ENCODE measurements around the gene STK11IP. TPM values are rescaled to one million over a fixed set of nuclear protein-coding genes. Genes with fewer than 3 reads are reported as not detected.

Gene STK11IP
- total RNA-seq, 1 experiment from 2014 or later = 40.6 TPM

DNA sequence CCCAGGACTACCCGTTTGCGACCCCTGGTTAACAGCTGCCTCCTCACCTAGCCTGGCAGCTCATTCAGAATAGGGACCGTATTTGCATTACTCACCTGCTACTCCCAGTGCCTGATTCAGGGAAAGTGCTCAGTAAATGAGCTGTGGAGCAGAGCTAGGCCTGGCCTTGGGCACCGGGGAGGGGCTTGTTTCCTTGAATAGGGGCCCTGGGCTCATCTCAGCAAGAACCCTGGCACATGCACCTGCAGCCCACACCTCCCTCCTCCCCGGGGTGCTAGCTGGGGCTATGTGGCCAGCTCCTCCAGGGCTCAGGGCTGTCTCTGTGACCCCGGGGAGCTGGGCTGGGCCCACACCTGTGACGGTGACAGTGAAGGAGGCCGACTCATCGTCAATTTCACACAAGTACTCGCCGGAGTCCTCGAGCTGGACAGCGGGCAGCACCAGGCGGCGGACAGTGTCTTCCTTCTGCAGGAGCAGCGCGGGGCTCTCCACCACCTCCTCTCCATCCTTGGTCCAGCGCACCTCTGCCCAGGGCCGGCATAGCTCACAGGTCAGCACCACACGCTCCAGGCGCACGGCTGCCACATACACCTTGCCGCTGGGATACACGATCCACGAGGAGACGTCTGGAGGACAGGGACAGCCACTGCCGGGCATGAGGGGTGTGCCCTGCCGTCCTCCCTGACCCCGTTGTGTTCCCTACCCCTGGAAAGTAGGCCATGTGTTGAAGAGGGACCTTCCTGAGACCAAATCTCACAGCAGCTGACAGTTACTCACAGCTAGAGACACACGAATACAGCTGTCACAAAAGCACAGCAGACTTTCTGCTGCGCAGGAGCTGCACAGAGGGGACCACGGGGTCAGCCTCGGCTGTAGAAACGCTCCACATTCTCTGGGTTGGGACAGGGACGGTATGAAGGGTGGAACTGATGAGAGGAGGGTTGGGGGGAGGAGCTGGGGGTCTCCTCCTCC, 35.3 kb upstream of the STK11IP start:
- H3K4me2 ChIP-seq = no peak overlapping the region
- DNase-seq = no peak
- CTCF ChIA-PET = interaction anchor here (0.5 to 1.2 kb wide), 3 partner anchors 10 to 48 kb away, joined by 3 to 6 read pairs (median 3); partner anchors contain the start of gene ASIC4

DNA sequence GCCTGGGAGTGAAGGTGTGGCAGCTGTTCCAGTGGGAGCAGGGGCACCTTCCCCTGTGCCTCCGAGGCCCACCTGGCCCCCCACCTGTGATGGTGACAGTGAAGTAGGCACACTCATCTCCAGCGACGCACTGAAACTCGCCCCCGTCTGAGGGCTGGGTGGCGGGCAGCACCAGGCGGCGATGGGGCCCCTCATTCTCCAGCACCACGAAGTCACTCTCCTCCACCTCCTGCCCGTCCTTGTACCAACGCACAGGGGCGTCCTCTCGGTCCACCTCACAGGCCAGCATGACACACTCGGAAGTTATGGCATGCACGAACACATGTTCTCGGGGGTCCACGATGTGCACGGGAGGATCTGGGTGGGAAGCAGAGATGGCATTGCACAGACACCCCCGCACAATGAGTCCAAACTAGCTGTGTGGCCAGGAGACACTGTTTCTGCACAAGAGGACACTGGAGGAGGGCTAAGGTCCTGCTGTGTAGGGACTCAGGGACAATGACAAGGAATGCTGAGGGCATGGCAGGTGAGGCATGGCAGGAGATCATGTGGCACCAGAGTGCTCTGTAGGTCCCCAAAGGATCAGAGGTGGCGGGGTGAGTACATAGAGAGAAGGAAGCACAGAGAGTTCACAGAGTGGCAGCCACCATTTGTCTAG, 34.3 kb upstream of the STK11IP start:
- H2AFZ ChIP-seq = no peak overlapping the region
- H3K27me3 ChIP-seq (ENCODE audit: insufficient read depth, low read depth) = no peaks in the 10 kb centered on the region
- H3K4me3 ChIP-seq = no peak overlapping the region
- no peaks in the 10 kb centered on the region for H3K9me2 ChIP-seq (ENCODE audit: insufficient read depth)
- ChIA-PET CTCF (no interaction called here), POLR2A (ENCODE audit: unreplicated experiment) (no interaction called here)
- TF ChIP-seq, protein P1, sequence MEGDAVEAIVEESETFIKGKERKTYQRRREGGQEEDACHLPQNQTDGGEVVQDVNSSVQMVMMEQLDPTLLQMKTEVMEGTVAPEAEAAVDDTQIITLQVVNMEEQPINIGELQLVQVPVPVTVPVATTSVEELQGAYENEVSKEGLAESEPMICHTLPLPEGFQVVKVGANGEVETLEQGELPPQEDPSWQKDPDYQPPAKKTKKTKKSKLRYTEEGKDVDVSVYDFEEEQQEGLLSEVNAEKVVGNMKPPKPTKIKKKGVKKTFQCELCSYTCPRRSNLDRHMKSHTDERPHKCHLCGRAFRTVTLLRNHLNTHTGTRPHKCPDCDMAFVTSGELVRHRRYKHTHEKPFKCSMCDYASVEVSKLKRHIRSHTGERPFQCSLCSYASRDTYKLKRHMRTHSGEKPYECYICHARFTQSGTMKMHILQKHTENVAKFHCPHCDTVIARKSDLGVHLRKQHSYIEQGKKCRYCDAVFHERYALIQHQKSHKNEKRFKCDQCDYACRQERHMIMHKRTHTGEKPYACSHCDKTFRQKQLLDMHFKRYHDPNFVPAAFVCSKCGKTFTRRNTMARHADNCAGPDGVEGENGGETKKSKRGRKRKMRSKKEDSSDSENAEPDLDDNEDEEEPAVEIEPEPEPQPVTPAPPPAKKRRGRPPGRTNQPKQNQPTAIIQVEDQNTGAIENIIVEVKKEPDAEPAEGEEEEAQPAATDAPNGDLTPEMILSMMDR (conservative IDR thresholded peaks at IDR 0.05) = no peak
- no peak for TF ChIP-seq EZH2 (IDR thresholded peaks at IDR 0.05; ENCODE audit: low read depth)
- H3K27ac ChIP-seq = no peak overlapping the region
- no peaks in the 10 kb centered on the region for H3K36me3 ChIP-seq (ENCODE audit: low read depth)
- H4K20me1 ChIP-seq (ENCODE audit: insufficient read depth) = no peaks in the 10 kb centered on the region
- 0 out of 2 replicates have a peak, but pooled peaks cover 1% of the 10 kb centered on the region for H3F3A ChIP-seq (ENCODE audit: insufficient read depth, low read depth)
- intact Hi-C loops (cut with micrococcal nuclease; ENCODE audit: unreplicated experiment) = no loop called here
- no TSS peak for BruUV-seq (replicated peaks)
- H3K79me2 ChIP-seq (ENCODE audit: low read depth) = no peaks in the 10 kb centered on the region
- no peak for DNase-seq
- H3K4me2 ChIP-seq = no peak overlapping the region
- H3K9me3 ChIP-seq (ENCODE audit: insufficient read depth, low read depth) = no peaks in the 10 kb centered on the region
- H3K4me1 ChIP-seq (replicated peaks; ENCODE audit: insufficient read depth) = peaks cover 3% of the 10 kb centered on the region

More for the DNA sequence above, 35.3 kb upstream of the STK11IP start:
- Histone ChIP-seq H3F3A (ENCODE audit: insufficient read depth, low read depth) (no peaks in the 10 kb centered on the region), H3K4me1 (replicated peaks; ENCODE audit: insufficient read depth) (no peaks in the 10 kb centered on the region), H3K27ac (no peak overlapping the region), H3K79me2 (ENCODE audit: low read depth) (no peaks in the 10 kb centered on the region), H3K4me3 (no peak overlapping the region), H3K9me2 (ENCODE audit: insufficient read depth) (no peaks in the 10 kb centered on the region), H3K27me3 (ENCODE audit: insufficient read depth, low read depth) (no peaks in the 10 kb centered on the region), H2AFZ (no peak overlapping the region), H4K20me1 (ENCODE audit: insufficient read depth) (no peaks in the 10 kb centered on the region), H3K36me3 (ENCODE audit: low read depth) (no peaks in the 10 kb centered on the region), H3K9me3 (ENCODE audit: insufficient read depth, low read depth) (no peaks in the 10 kb centered on the region)
- no peak for TF ChIP-seq EZH2 (IDR thresholded peaks at IDR 0.05; ENCODE audit: low read depth)
- TF ChIP-seq, protein P1 (conservative IDR thresholded peaks at IDR 0.05) = no peak
- BruUV-seq (replicated peaks) = no TSS peak
- POLR2A ChIA-PET (ENCODE audit: unreplicated experiment) = interaction anchor here (0.5 kb wide), 1 partner anchor 35 kb away, joined by 3 read pairs; no protein-coding TSS in a partner anchor
- intact Hi-C loops (cut with micrococcal nuclease; ENCODE audit: unreplicated experiment) = no loop called here

DNA sequence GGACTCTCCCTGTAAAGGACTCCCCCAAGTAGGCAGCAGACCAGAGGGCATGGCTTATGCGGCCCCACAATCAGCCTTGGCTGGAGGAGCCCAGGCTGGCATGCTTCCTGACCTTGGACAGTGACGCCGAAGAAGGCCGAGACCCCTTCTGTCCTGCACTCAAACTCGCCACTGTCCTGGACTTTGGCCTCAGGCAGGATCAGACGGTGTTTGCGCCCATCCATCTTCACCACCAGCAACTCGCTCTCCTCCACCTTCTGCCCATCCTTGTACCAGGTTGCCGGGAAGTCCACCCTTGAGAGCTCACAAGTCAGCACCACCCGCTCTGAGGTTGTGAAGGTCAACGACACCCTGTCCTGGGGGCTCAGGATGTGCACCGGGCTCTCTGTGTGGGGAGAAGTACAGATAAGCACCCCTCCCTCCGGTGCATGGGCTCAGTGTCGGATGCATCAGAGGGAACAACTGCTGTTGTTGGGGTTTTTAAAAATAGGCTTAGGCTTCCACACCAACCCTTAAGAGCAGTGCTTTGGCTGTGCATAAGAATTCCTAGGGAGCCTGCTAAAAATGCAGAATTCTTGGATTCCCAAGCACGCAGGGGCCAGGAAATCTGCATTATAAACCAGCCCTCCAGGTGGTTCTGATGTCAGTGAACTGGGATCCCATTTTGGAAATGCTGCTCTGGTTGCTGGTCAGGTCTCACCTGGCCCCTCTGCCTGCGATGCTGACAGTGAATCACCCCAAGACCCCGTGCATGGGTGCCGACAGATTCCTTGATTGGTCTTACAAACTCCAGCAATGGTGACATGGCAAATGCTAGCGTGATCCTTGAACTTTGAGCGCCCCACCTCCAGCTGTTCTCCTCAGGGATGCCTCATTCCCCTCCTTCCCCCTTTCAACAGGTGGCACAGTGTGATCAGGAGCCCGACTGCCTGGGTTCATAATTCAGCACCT, 32.3 kb upstream of the STK11IP start:
- POLR2A ChIA-PET (ENCODE audit: unreplicated experiment) = no interaction called here
- Histone ChIP-seq H3F3A (ENCODE audit: insufficient read depth, low read depth) (peaks cover 13% of the 10 kb centered on the region), H3K36me3 (ENCODE audit: low read depth) (no peaks in the 10 kb centered on the region), H4K20me1 (ENCODE audit: insufficient read depth) (no peaks in the 10 kb centered on the region), H3K4me1 (replicated peaks; ENCODE audit: insufficient read depth) (peaks cover 19% of the 10 kb centered on the region), H3K4me2 (no peak overlapping the region), H3K27me3 (ENCODE audit: insufficient read depth, low read depth) (no peaks in the 10 kb centered on the region), H2AFZ (no peak overlapping the region), H3K4me3 (no peak overlapping the region), H3K9me2 (ENCODE audit: insufficient read depth) (no peaks in the 10 kb centered on the region), H3K79me2 (ENCODE audit: low read depth) (peaks cover 13% of the 10 kb centered on the region), H3K9me3 (ENCODE audit: insufficient read depth, low read depth) (no peaks in the 10 kb centered on the region), H3K27ac (no peak overlapping the region)
- CTCF ChIA-PET = no interaction called here
- no TSS peak for BruUV-seq (replicated peaks)
- intact Hi-C loops (cut with micrococcal nuclease; ENCODE audit: unreplicated experiment) = no loop called here
- TF ChIP-seq, protein P1 (conservative IDR thresholded peaks at IDR 0.05) = no peak
- no peak for TF ChIP-seq EZH2 (IDR thresholded peaks at IDR 0.05; ENCODE audit: low read depth)
- no peak for DNase-seq

All from PC-9 (cell line).